A549 treated with DMSO at 1 μM for 4 hours (cell line): Measurements from ENCODE around the gene FAM43B. TPM values are rescaled to one million over a fixed set of nuclear protein-coding genes. Genes with fewer than 3 reads are reported as not detected.

Source experiments
- total RNA-seq: library from RNA; stranded (reverse); fragments of 200-300 nt; extraction: Qiagen RNA extraction; gene quantifications from 5 replicates; pipeline ENCODE4 v1.2.3, GENCODE V29; 2022; ENCODE audit warnings: low read depth

The FAM43B gene
- total RNA-seq, result 4.1 to 6.3 TPM (median 5.3 TPM) in 5 replicates

GRCh38 chr1:20551945-20552727 is at the start of gene FAM43B:
Gene FAM43B, plus strand, starts transcription at chr1:20552573. Its CDS starts 401 bp downstream, at chr1:20552974.

GRCh38 chr1:20507564-20508410 is 44.6 kb upstream of the FAM43B start, which contains the start of gene MUL1:
Gene MUL1, minus strand, starts transcription at chr1:20508151. Its CDS starts 127 bp downstream, at chr1:20508024.

GRCh38 chr1:20588634-20589225 is 36.4 kb downstream of the FAM43B start, which contains the start of gene CDA:
Gene CDA, plus strand, starts transcription at chr1:20589097. Its CDS starts 33 bp downstream, at chr1:20589130.

Other genes with a start within 250 kb of the FAM43B start
- 33.9 to 47.9 TPM (median 40.8 TPM) in 5 replicates for gene CAMK2N1, start 66.4 kb upstream of the FAM43B start, total RNA-seq
- 38.6 to 42.7 TPM (median 41.0 TPM) in 5 replicates for gene MUL1, start 44.4 kb upstream of the FAM43B start, total RNA-seq
- 30.3 to 41.5 TPM (median 34.5 TPM) in 5 replicates for gene CDA, start 36.5 kb downstream of the FAM43B start, total RNA-seq
- 30.1 to 42.2 TPM (median 38.5 TPM) in 5 replicates for gene PINK1, start 80.9 kb downstream of the FAM43B start, total RNA-seq
- 193 to 207 TPM (median 202 TPM) in 5 replicates for gene DDOST, start 108.8 kb downstream of the FAM43B start, total RNA-seq
- 0.99 to 1.4 TPM (median 1.3 TPM) in 5 replicates for gene KIF17, start 165.4 kb downstream of the FAM43B start, total RNA-seq
- gene SH2D5, start 180.1 kb downstream of the FAM43B start, total RNA-seq, result 13.7 to 19.2 TPM (median 16.5 TPM) in 5 replicates
- gene HP1BP3, start 234.7 kb downstream of the FAM43B start, total RNA-seq, result 98.9 to 129 TPM (median 121 TPM) in 5 replicates